GM23338 (cell line): Measurements from ENCODE around the gene DRC1. TPM values are rescaled to one million over a fixed set of nuclear protein-coding genes. Genes with fewer than 3 reads are reported as not detected.

Experiments
- ATAC-seq: fragments of 200-7000 bp; cut with Tn5 transposase; 3 replicates; pipeline ENCODE4 v1.9.1; 2020
- DNase-seq: peaks from one replicate; pipeline ENCODE4 v3.0.0-alpha.2; 2015; ENCODE audit warnings: low spot score
- H2AFZ ChIP-seq: fragments of 200-600 bp; sonication (generic); 2 replicates; pipeline ENCODE4 v1.8.0; 2016; ENCODE audit warnings: antibody characterized with exemption, mild to moderate bottlenecking, moderate library complexity
- H3F3A ChIP-seq: fragments of 200-600 bp; sonication (generic); replicated peaks from 2 replicates; pipeline ENCODE4 v1.8.0; 2017; ENCODE audit warnings: antibody characterized with exemption, mixed run types, low read depth
- H3K27ac ChIP-seq: fragments of 200-600 bp; sonication (generic); 2 replicates; pipeline ENCODE4 v1.6.1; 2016; ENCODE audit warnings: low read depth
- H3K27me3 ChIP-seq: fragments of 200-600 bp; sonication (generic); 2 replicates; pipeline ENCODE4 v1.8.0; 2016; ENCODE audit warnings: mild to moderate bottlenecking, mixed run types, moderate library complexity; ENCODE audit not compliant: insufficient read depth
- H3K36me3 ChIP-seq: fragments of 200-600 bp; sonication (generic); 2 replicates; pipeline ENCODE4 v1.8.0; 2016; ENCODE audit warnings: mild to moderate bottlenecking; ENCODE audit not compliant: insufficient read depth
- H3K4me1 ChIP-seq: fragments of 200-600 bp; sonication (generic); 2 replicates; pipeline ENCODE4 v1.8.0; 2016; ENCODE audit warnings: mild to moderate bottlenecking, moderate library complexity; ENCODE audit not compliant: insufficient read depth
- H3K4me2 ChIP-seq: fragments of 200-600 bp; sonication (generic); 2 replicates; pipeline ENCODE4 v1.7.1; 2017; ENCODE audit warnings: mixed run types
- H3K4me3 ChIP-seq: fragments of 200-600 bp; sonication (generic); 2 replicates; pipeline ENCODE4 v1.6.1; 2016; ENCODE audit warnings: mixed run types
- H3K79me2 ChIP-seq: fragments of 200-600 bp; sonication (generic); replicated peaks from 2 replicates; pipeline ENCODE4 v1.8.0; 2017; ENCODE audit warnings: mild to moderate bottlenecking; ENCODE audit not compliant: insufficient read depth
- H3K9me2 ChIP-seq: fragments of 200-600 bp; sonication (generic); 2 replicates; pipeline ENCODE4 v1.8.0; 2017; ENCODE audit not compliant: insufficient read depth
- H4K20me1 ChIP-seq: fragments of 200-600 bp; sonication (generic); replicated peaks from 2 replicates; pipeline ENCODE4 v1.8.0; 2017; ENCODE audit warnings: mild to moderate bottlenecking; ENCODE audit not compliant: insufficient read depth
- H3K27ac Mint-ChIP-seq: 2 replicates; pipeline ENCODE4 v1.8.0; 2020; ENCODE audit warnings: inconsistent platforms, mild to moderate bottlenecking, moderate library complexity, mixed read lengths
- H3K27me3 Mint-ChIP-seq: 3 replicates; pipeline ENCODE4 v1.8.0; 2022; ENCODE audit warnings: low read depth, mild to moderate bottlenecking, moderate library complexity, mixed read lengths, inconsistent platforms; ENCODE audit not compliant: insufficient read depth, poor library complexity
- H3K36me3 Mint-ChIP-seq: 3 replicates; pipeline ENCODE4 v1.8.0; 2021; ENCODE audit warnings: low read depth, mild to moderate bottlenecking, inconsistent platforms, moderate library complexity, mixed read lengths
- H3K4me1 Mint-ChIP-seq: 3 replicates; pipeline ENCODE4 v1.8.0; 2020; ENCODE audit warnings: mild to moderate bottlenecking, inconsistent platforms, mixed read lengths
- H3K4me3 Mint-ChIP-seq: 3 replicates; pipeline ENCODE4 v1.8.0; 2021; ENCODE audit warnings: moderate library complexity, mild to moderate bottlenecking, inconsistent platforms, mixed read lengths
- H3K9me3 Mint-ChIP-seq: 3 replicates; pipeline ENCODE4 v1.8.0; 2020; ENCODE audit warnings: moderate library complexity, mild to moderate bottlenecking, inconsistent platforms, mixed read lengths
- CREB1 ChIP-seq: fragments of 250-450 bp; sonication (Bioruptor Pico); IDR thresholded peaks from 2 replicates; pipeline ENCODE4 v1.5.0; 2020; ENCODE audit warnings: low read depth, mild to moderate bottlenecking, moderate library complexity
- CTCF ChIP-seq, 2 experiments: fragments of 200-600 bp in 1 of 2; sonication (generic) in 1 of 2; conservative IDR thresholded peaks; 2 replicates each; pipeline versions ENCODE4 v1.5.1 to v1.6.1; 2016 to 2017; ENCODE audit warnings: antibody characterized with exemption in 2 of 2, low read depth in 2 of 2, mild to moderate bottlenecking in 2 of 2, moderate library complexity in 1 of 2
- ETS1 ChIP-seq: IDR thresholded peaks from 2 replicates; pipeline ENCODE4 v1.6.1; 2016; ENCODE audit warnings: antibody characterized with exemption
- EZH2 ChIP-seq: fragments of 200-600 bp; sonication (generic); IDR thresholded peaks from one replicate; pipeline ENCODE4 v1.8.0; 2017; ENCODE audit warnings: antibody characterized with exemption, mild to moderate bottlenecking, low read depth; ENCODE audit not compliant: unreplicated experiment
- EZH2phosphoT487 ChIP-seq: fragments of 200-600 bp; sonication (generic); IDR thresholded peaks from one replicate; pipeline ENCODE4 v1.8.1; 2018; ENCODE audit warnings: antibody characterized with exemption; ENCODE audit not compliant: unreplicated experiment
- JUNB ChIP-seq: IDR thresholded peaks from one replicate; pipeline ENCODE4 v1.6.1; 2016; ENCODE audit warnings: antibody characterized with exemption; ENCODE audit not compliant: unreplicated experiment
- NANOG ChIP-seq: IDR thresholded peaks from 2 replicates; pipeline ENCODE4 v1.6.1; 2016; ENCODE audit warnings: antibody characterized with exemption, borderline replicate concordance
- POLR2AphosphoS5 ChIP-seq: IDR thresholded peaks from 2 replicates; pipeline ENCODE4 v1.6.1; 2016; ENCODE audit warnings: antibody characterized with exemption, low read depth
- REST ChIP-seq: IDR thresholded peaks from one replicate; pipeline ENCODE4 v1.6.1; 2018; ENCODE audit warnings: antibody characterized with exemption; ENCODE audit not compliant: unreplicated experiment
- STAT1 ChIP-seq: IDR thresholded peaks from one replicate; pipeline ENCODE4 v1.6.1; 2016; ENCODE audit warnings: antibody characterized with exemption; ENCODE audit not compliant: unreplicated experiment
- ZNF114 ChIP-seq: fragments of 250-450 bp; sonication (Bioruptor Pico); IDR thresholded peaks from 2 replicates; pipeline ENCODE4 v1.5.0; 2020; ENCODE audit warnings: mild to moderate bottlenecking, moderate library complexity
- ZNF331 ChIP-seq: fragments of 250-450 bp; sonication (Bioruptor Pico); IDR thresholded peaks from 2 replicates; pipeline ENCODE4 v1.5.0; 2020; ENCODE audit warnings: low read depth, mild to moderate bottlenecking, moderate library complexity
- ZNF462 ChIP-seq: fragments of 250-450 bp; sonication (Bioruptor Pico); IDR thresholded peaks from 2 replicates; pipeline ENCODE4 v1.5.0; 2020; ENCODE audit warnings: mild to moderate bottlenecking, moderate library complexity
- polyA plus RNA-seq: library from polyadenylated mRNA; unstranded; fragments of >200 nt; fragmentation: Nextera tagmentation; extraction: Ambion mirVana; gene quantifications from 2 replicates; pipeline ENCODE4 v1.2.1, GENCODE V29; 2016
- total RNA-seq: library from RNA; depleted of rRNA; stranded (reverse); fragments of >200 nt; shearing (Covaris generic); gene quantifications from 2 replicates; pipeline ENCODE4 v1.2.3, GENCODE V29; 2014

DRC1 gene
- total and polyA plus RNA-seq, 2 experiments from 2014 or later = 0.45 TPM; not detected in 1

GRCh38 chr2:26429779-26430578 lies 28.3 kb downstream of the DRC1 start:
- H3K79me2 ChIP-seq = no peaks in the 10 kb centered on the region
- no peak overlapping the region for H3K4me3 ChIP-seq
- H3K27me3 ChIP-seq = no peaks in the 10 kb centered on the region
- Mint-ChIP-seq H3K27ac (no peak overlapping the region), H3K9me3 (no peaks in the 10 kb centered on the region; the same call in 2 of the 3 replicates), H3K27me3 (peaks cover 8% of the 10 kb centered on the region), H3K4me1 (no peaks in the 10 kb centered on the region), H3K4me3 (no peak overlapping the region), H3K36me3 (no peaks in the 10 kb centered on the region; the same call in 2 of the 3 replicates)
- no peaks in the 10 kb centered on the region for H3F3A ChIP-seq
- ATAC-seq (no peak), DNase-seq (no peak)
- no peaks in the 10 kb centered on the region; the same call in 1 of the 2 replicates for H4K20me1 ChIP-seq
- TF ChIP-seq ETS1 = no peak
- no peak for TF ChIP-seq ZNF114 (CRISPR knock-in tag)
- no peak for TF ChIP-seq EZH2
- TF ChIP-seq CREB1 = no peak
- no peak for TF ChIP-seq STAT1
- TF ChIP-seq POLR2AphosphoS5 = no peak
- no peak for TF ChIP-seq EZH2phosphoT487
- TF ChIP-seq NANOG = no peak
- TF ChIP-seq CTCF (conservative IDR thresholded peaks at IDR 0.05; ENCODE audit: low read depth in 2 of 2) = no peak
- TF ChIP-seq ZNF462 (CRISPR knock-in tag) = no peak
- no peak for TF ChIP-seq JUNB
- TF ChIP-seq REST = no peak
- TF ChIP-seq ZNF331 (CRISPR knock-in tag) = no peak
- H3K9me2 ChIP-seq = no peaks in the 10 kb centered on the region; the same call in 1 of the 2 replicates
- H3K36me3 ChIP-seq = no peaks in the 10 kb centered on the region
- H3K4me2 ChIP-seq = no peak overlapping the region
- no peaks in the 10 kb centered on the region for H3K4me1 ChIP-seq
- H3K27ac ChIP-seq = no peak overlapping the region
- H2AFZ ChIP-seq = no peak overlapping the region
